HG02571 (cell line): ENCODE results near the gene MAP1LC3B.

Experiments
- ATAC-seq: cut with Tn5 transposase; IDR thresholded peaks from one replicate; pipeline ENCODE4 v1.9.1; 2021; ENCODE audit warnings: mild to moderate bottlenecking, moderate library complexity; ENCODE audit not compliant: unreplicated experiment

Gene MAP1LC3B

GRCh38 chr16:87391950-87392820 lies at the start of gene MAP1LC3B:
MAP1LC3B (plus strand) TSS chr16:87392336; CDS start chr16:87392428, 92 bp downstream.
- peak; percentile 58 for ATAC-seq

- ATAC-seq: no peak
Observed at GRCh38 chr16:87342504-87342903, 49.6 kb upstream of the MAP1LC3B start.

GRCh38 chr16:87342978-87343752 lies 49.0 kb upstream of the MAP1LC3B start:
- no peak for ATAC-seq

- ATAC-seq: no peak
Observed at GRCh38 chr16:87343753-87344050, 48.4 kb upstream of the MAP1LC3B start.

- ATAC-seq: no peak
Observed at GRCh38 chr16:87344165-87344930, 47.8 kb upstream of the MAP1LC3B start.

- ATAC-seq: no peak
Observed at GRCh38 chr16:87344931-87345631, 47.1 kb upstream of the MAP1LC3B start.

GRCh38 chr16:87345726-87346424 lies 46.3 kb upstream of the MAP1LC3B start:
- ATAC-seq: no peak

GRCh38 chr16:87346517-87347060 lies 45.5 kb upstream of the MAP1LC3B start:
- ATAC-seq: no peak

GRCh38 chr16:87347932-87348615 lies 44.1 kb upstream of the MAP1LC3B start:
- no peak for ATAC-seq

GRCh38 chr16:87348616-87349157 lies 43.4 kb upstream of the MAP1LC3B start:
- no peak for ATAC-seq

- no peak for ATAC-seq
Observed at GRCh38 chr16:87350031-87350430, 42.1 kb upstream of the MAP1LC3B start.

GRCh38 chr16:87350681-87351319 lies 41.3 kb upstream of the MAP1LC3B start:
- ATAC-seq: no peak

GRCh38 chr16:87351320-87351698 lies 40.8 kb upstream of the MAP1LC3B start:
- ATAC-seq: no peak

GRCh38 chr16:87352818-87353217 lies 39.3 kb upstream of the MAP1LC3B start:
- ATAC-seq: no peak

- ATAC-seq: no peak
Observed at GRCh38 chr16:87353613-87354012, 38.5 kb upstream of the MAP1LC3B start.

- no peak for ATAC-seq
Observed at GRCh38 chr16:87356491-87356853, 35.7 kb upstream of the MAP1LC3B start.

GRCh38 chr16:87358250-87358649 lies 33.9 kb upstream of the MAP1LC3B start:
- no peak for ATAC-seq

- ATAC-seq: no peak
Observed at GRCh38 chr16:87358696-87359095, 33.4 kb upstream of the MAP1LC3B start.

- ATAC-seq: no peak
Observed at GRCh38 chr16:87359121-87359520, 33.0 kb upstream of the MAP1LC3B start.
